ENCODE results near the gene PAX7.

Gene PAX7

GRCh38 chr1:18783705-18784481 is 153.2 kb downstream of the PAX7 start:
- Histone ChIP-seq H3K4me3 (ENCODE audit: low read depth in 1 of 2, low read length in 2 of 2) (no peak overlapping the region), H3K4me1 (ENCODE audit: control insufficient read depth in 1 of 2, insufficient read depth in 2 of 2, low read length in 2 of 2) (no peaks in the 10 kb centered on the region), H3K27me3 (ENCODE audit: control insufficient read depth in 1 of 2, insufficient read depth in 2 of 2, low read length in 2 of 2) (peaks cover 12 to 23% of the 10 kb centered on the region in 2 donors)

GRCh38 chr1:18784482-18784831 is 153.8 kb downstream of the PAX7 start:
- Histone ChIP-seq H3K9ac (ENCODE audit: low read depth in 1 of 2, low read length in 2 of 2) (no peak overlapping the region), H3K27ac (ENCODE audit: low read depth, low read length) (no peak overlapping the region), H3K4me1 (ENCODE audit: control insufficient read depth in 1 of 2, insufficient read depth in 2 of 2, low read length in 2 of 2) (no peaks in the 10 kb centered on the region), H3K27me3 (ENCODE audit: control insufficient read depth in 1 of 2, insufficient read depth in 2 of 2, low read length in 2 of 2) (peaks cover 12 to 23% of the 10 kb centered on the region in 2 donors), H3K36me3 (ENCODE audit: control insufficient read depth in 1 of 2, insufficient read depth in 2 of 2, low read length in 2 of 2) (no peaks in the 10 kb centered on the region), H3K4me3 (ENCODE audit: low read depth in 1 of 2, low read length in 2 of 2) (no peak overlapping the region), H3K9me3 (ENCODE audit: control insufficient read depth in 1 of 2, low read length in 2 of 2) (no peaks in the 10 kb centered on the region)

More at GRCh38 chr1:18783705-18784481, 153.2 kb downstream of the PAX7 start:
- H3K9ac ChIP-seq (ENCODE audit: low read depth in 1 of 2, low read length in 2 of 2): no peak overlapping the region
- H3K36me3 ChIP-seq (ENCODE audit: control insufficient read depth in 1 of 2, insufficient read depth in 2 of 2, low read length in 2 of 2): no peaks in the 10 kb centered on the region
- H3K27ac ChIP-seq (ENCODE audit: low read depth, low read length): no peak overlapping the region
- no peaks in the 10 kb centered on the region for H3K9me3 ChIP-seq (ENCODE audit: control insufficient read depth in 1 of 2, low read length in 2 of 2)

DNA sequence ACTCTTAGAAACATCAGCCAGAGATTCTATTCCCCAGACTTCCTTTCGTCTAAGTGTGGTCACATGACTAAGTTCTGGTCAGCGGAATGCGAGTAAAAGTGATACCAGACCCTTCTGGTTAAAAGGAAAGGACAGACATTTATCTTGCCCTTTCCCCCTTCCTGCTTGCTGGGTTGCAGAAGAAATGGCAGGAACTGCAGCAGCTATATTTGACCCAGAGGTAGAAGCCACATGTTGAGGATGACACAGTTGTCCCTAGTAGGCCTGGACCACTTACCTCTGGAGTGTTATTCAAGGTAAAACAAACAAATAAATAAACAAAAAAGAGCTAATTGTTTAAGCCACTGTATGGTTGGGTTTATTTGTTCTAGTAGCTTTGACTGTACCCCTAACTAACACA is 155.5 kb downstream of the PAX7 start:
- Histone ChIP-seq H3K27ac (ENCODE audit: low read depth, low read length) (no peak overlapping the region), H3K4me3 (ENCODE audit: low read depth in 1 of 2, low read length in 2 of 2) (no peak overlapping the region), H3K9me3 (ENCODE audit: control insufficient read depth in 1 of 2, low read length in 2 of 2) (no peaks in the 10 kb centered on the region), H3K36me3 (ENCODE audit: control insufficient read depth in 1 of 2, insufficient read depth in 2 of 2, low read length in 2 of 2) (no peaks in the 10 kb centered on the region), H3K9ac (ENCODE audit: low read depth in 1 of 2, low read length in 2 of 2) (no peak overlapping the region), H3K4me1 (ENCODE audit: control insufficient read depth in 1 of 2, insufficient read depth in 2 of 2, low read length in 2 of 2) (no peaks in the 10 kb centered on the region), H3K27me3 (ENCODE audit: control insufficient read depth in 1 of 2, insufficient read depth in 2 of 2, low read length in 2 of 2) (peaks cover 12 to 18% of the 10 kb centered on the region in 2 donors)

DNA sequence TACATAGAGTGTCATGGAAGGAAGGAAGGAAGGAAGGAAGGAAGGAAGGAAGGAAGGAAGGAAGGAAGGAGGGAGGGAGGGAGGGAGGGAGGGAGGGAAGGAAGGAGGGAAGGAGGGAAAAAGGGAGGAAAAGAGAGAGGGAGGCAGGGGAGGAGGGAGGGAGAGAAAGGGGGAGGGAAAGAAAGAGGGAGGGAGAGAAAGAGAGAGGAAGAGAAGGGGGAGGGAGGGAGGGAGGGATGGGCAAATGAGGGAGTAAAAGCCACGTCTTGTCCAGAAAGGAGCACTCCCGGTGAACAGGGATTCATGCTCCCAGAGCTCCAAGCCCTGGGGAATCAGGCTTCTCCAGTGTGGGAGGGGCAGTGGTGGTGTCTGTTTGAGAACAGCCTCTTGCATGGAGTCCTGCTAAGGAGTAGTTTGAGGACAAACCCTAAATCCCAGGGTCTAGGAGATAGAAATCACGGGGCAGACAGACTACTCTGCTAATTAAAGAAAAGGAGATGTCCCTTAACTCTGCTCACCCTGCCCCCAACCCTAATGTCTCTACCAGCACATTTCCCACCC is 157.3 kb downstream of the PAX7 start:
- Histone ChIP-seq H3K4me3 (ENCODE audit: low read depth in 1 of 2, low read length in 2 of 2) (no peak overlapping the region), H3K36me3 (ENCODE audit: control insufficient read depth in 1 of 2, insufficient read depth in 2 of 2, low read length in 2 of 2) (no peaks in the 10 kb centered on the region), H3K9ac (ENCODE audit: low read depth in 1 of 2, low read length in 2 of 2) (no peak overlapping the region), H3K9me3 (ENCODE audit: control insufficient read depth in 1 of 2, low read length in 2 of 2) (no peaks in the 10 kb centered on the region), H3K4me1 (ENCODE audit: control insufficient read depth in 1 of 2, insufficient read depth in 2 of 2, low read length in 2 of 2) (no peaks in the 10 kb centered on the region), H3K27me3 (ENCODE audit: control insufficient read depth in 1 of 2, insufficient read depth in 2 of 2, low read length in 2 of 2) (peaks cover 12 to 16% of the 10 kb centered on the region in 2 donors), H3K27ac (ENCODE audit: low read depth, low read length) (no peak overlapping the region)

DNA sequence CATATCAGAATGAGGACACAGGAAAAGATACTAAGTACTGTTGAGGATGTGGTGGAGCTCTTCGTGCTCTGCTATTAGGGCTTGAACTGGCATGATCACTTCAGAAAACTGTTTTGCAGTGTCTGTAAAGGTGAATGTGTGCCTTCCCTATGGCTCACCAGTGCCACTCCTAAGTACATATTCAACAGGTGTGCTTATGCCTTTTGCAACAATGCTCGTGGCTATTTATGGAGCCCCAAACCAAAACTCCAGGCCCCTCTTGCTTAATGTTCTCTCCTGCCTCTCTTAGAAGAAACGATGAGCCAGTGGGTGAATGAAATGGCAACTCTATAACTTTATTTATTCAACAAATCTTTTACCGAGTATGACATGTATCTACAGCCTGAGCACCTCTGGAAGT is 158.6 kb downstream of the PAX7 start:
- Histone ChIP-seq H3K27me3 (ENCODE audit: control insufficient read depth in 1 of 2, insufficient read depth in 2 of 2, low read length in 2 of 2) (peaks cover 4 to 9% of the 10 kb centered on the region in 2 donors), H3K4me1 (ENCODE audit: control insufficient read depth in 1 of 2, insufficient read depth in 2 of 2, low read length in 2 of 2) (no peaks in the 10 kb centered on the region), H3K9me3 (ENCODE audit: control insufficient read depth in 1 of 2, low read length in 2 of 2) (no peaks in the 10 kb centered on the region), H3K4me3 (ENCODE audit: low read depth in 1 of 2, low read length in 2 of 2) (no peak overlapping the region), H3K36me3 (ENCODE audit: control insufficient read depth in 1 of 2, insufficient read depth in 2 of 2, low read length in 2 of 2) (no peaks in the 10 kb centered on the region), H3K27ac (ENCODE audit: low read depth, low read length) (no peak overlapping the region), H3K9ac (ENCODE audit: low read depth in 1 of 2, low read length in 2 of 2) (no peak overlapping the region)

- Histone ChIP-seq H3K36me3 (ENCODE audit: control insufficient read depth in 1 of 2, insufficient read depth in 2 of 2, low read length in 2 of 2) (no peaks in the 10 kb centered on the region), H3K27me3 (ENCODE audit: control insufficient read depth in 1 of 2, insufficient read depth in 2 of 2, low read length in 2 of 2) (no peaks in the 10 kb centered on the region)
Observed at GRCh38 chr1:18792747-18793146, 162.1 kb downstream of the PAX7 start.

DNA sequence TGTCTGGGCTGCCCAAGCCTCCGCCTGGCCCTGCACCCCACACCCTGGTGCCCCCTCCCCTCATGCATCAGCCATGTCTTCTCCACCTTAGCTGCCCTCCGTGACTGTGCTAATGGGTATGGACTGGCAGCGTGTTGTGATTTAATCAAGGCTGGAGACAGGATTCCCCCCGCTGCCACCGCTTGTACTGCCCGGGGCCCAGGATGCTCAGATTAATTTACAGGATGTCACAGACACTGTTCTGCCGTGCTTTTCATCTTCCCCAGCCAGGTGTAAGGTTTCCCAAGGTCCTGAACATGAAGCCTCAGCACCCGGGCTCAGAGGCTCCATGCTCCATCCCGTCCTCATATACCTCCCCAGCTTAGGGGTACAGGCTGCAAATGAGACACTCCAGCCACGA is 162.5 kb downstream of the PAX7 start:
- Histone ChIP-seq H3K9me3 (ENCODE audit: control insufficient read depth in 1 of 2, low read length in 2 of 2) (no peaks in the 10 kb centered on the region), H3K9ac (ENCODE audit: low read depth in 1 of 2, low read length in 2 of 2) (no peak overlapping the region), H3K4me3 (ENCODE audit: low read depth in 1 of 2, low read length in 2 of 2) (no peak overlapping the region), H3K27me3 (ENCODE audit: control insufficient read depth in 1 of 2, insufficient read depth in 2 of 2, low read length in 2 of 2) (no peaks in the 10 kb centered on the region), H3K36me3 (ENCODE audit: control insufficient read depth in 1 of 2, insufficient read depth in 2 of 2, low read length in 2 of 2) (no peaks in the 10 kb centered on the region), H3K4me1 (ENCODE audit: control insufficient read depth in 1 of 2, insufficient read depth in 2 of 2, low read length in 2 of 2) (no peaks in the 10 kb centered on the region), H3K27ac (ENCODE audit: low read depth, low read length) (no peak overlapping the region)

More at GRCh38 chr1:18792747-18793146, 162.1 kb downstream of the PAX7 start:
- no peak overlapping the region for H3K9ac ChIP-seq (ENCODE audit: low read depth in 1 of 2, low read length in 2 of 2)
- no peak overlapping the region for H3K27ac ChIP-seq (ENCODE audit: low read depth, low read length)
- H3K4me3 ChIP-seq (ENCODE audit: low read depth in 1 of 2, low read length in 2 of 2): no peak overlapping the region
- H3K4me1 ChIP-seq (ENCODE audit: control insufficient read depth in 1 of 2, insufficient read depth in 2 of 2, low read length in 2 of 2): no peaks in the 10 kb centered on the region
- no peaks in the 10 kb centered on the region for H3K9me3 ChIP-seq (ENCODE audit: control insufficient read depth in 1 of 2, low read length in 2 of 2)

DNA sequence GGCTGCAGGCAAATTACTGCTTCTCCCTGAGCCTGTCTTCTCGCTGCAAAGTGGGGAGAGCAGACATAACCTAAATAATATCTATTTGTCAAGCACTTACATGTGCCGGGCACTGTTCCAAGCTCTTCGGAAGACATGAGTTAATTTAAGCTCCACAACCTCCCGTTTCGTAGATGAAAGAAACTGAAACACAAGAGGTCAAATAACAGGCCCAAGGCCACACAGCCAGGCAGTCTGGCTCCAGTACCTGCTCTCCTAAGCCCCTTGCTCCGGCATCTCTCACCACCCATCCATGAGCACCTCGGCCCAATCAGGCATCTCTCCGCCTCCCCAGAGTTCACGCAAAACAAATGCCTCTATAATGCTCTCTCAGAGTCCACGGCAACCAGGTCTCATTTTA is 163.4 kb downstream of the PAX7 start:
- no peaks in the 10 kb centered on the region for H3K27me3 ChIP-seq (ENCODE audit: control insufficient read depth in 1 of 2, insufficient read depth in 2 of 2, low read length in 2 of 2)

GRCh38 chr1:18794561-18794960 is 163.9 kb downstream of the PAX7 start:
- Histone ChIP-seq H3K36me3 (ENCODE audit: control insufficient read depth in 1 of 2, insufficient read depth in 2 of 2, low read length in 2 of 2) (no peaks in the 10 kb centered on the region), H3K9ac (ENCODE audit: low read depth in 1 of 2, low read length in 2 of 2) (no peak overlapping the region), H3K9me3 (ENCODE audit: control insufficient read depth in 1 of 2, low read length in 2 of 2) (no peaks in the 10 kb centered on the region), H3K27me3 (ENCODE audit: control insufficient read depth in 1 of 2, insufficient read depth in 2 of 2, low read length in 2 of 2) (no peaks in the 10 kb centered on the region), H3K27ac (ENCODE audit: low read depth, low read length) (no peak overlapping the region), H3K4me1 (ENCODE audit: control insufficient read depth in 1 of 2, insufficient read depth in 2 of 2, low read length in 2 of 2) (no peaks in the 10 kb centered on the region), H3K4me3 (ENCODE audit: low read depth in 1 of 2, low read length in 2 of 2) (no peak overlapping the region)

More for the DNA sequence above, 163.4 kb downstream of the PAX7 start:
- Histone ChIP-seq H3K4me3 (ENCODE audit: low read depth in 1 of 2, low read length in 2 of 2) (no peak overlapping the region), H3K9ac (ENCODE audit: low read depth in 1 of 2, low read length in 2 of 2) (no peak overlapping the region), H3K4me1 (ENCODE audit: control insufficient read depth in 1 of 2, insufficient read depth in 2 of 2, low read length in 2 of 2) (no peaks in the 10 kb centered on the region), H3K36me3 (ENCODE audit: control insufficient read depth in 1 of 2, insufficient read depth in 2 of 2, low read length in 2 of 2) (no peaks in the 10 kb centered on the region), H3K9me3 (ENCODE audit: control insufficient read depth in 1 of 2, low read length in 2 of 2) (no peaks in the 10 kb centered on the region), H3K27ac (ENCODE audit: low read depth, low read length) (no peak overlapping the region)

- Histone ChIP-seq H3K36me3 (ENCODE audit: control insufficient read depth in 1 of 2, insufficient read depth in 2 of 2, low read length in 2 of 2) (no peaks in the 10 kb centered on the region), H3K9me3 (ENCODE audit: control insufficient read depth in 1 of 2, low read length in 2 of 2) (no peaks in the 10 kb centered on the region), H3K4me1 (ENCODE audit: control insufficient read depth in 1 of 2, insufficient read depth in 2 of 2, low read length in 2 of 2) (no peaks in the 10 kb centered on the region), H3K27ac (ENCODE audit: low read depth, low read length) (no peak overlapping the region), H3K4me3 (ENCODE audit: low read depth in 1 of 2, low read length in 2 of 2) (no peak overlapping the region), H3K27me3 (ENCODE audit: control insufficient read depth in 1 of 2, insufficient read depth in 2 of 2, low read length in 2 of 2) (no peaks in the 10 kb centered on the region), H3K9ac (ENCODE audit: low read depth in 1 of 2, low read length in 2 of 2) (no peak overlapping the region)
Observed at GRCh38 chr1:18795002-18795689, 164.5 kb downstream of the PAX7 start.

Data from duodenal mucosa (tissue), 2 donors.